IMR-90 (cell line): ENCODE measurements around the gene PCBP3.

ENCODE experiments used
- BHLHE40 ChIP-seq: fragments of 150-350 bp; IDR thresholded peaks from 2 replicates; pipeline ENCODE4 v1.6.1; 2016; ENCODE audit warnings: mild to moderate bottlenecking, low read depth, low read length
- CTCF ChIP-seq: conservative IDR thresholded peaks from 2 replicates; pipeline ENCODE4 v1.5.1; 2012; ENCODE audit warnings: mild to moderate bottlenecking, low read depth, low read length, improper control_type of control experiment
- MAFK ChIP-seq: IDR thresholded peaks from 2 replicates; pipeline ENCODE4 v1.6.1; 2012; ENCODE audit warnings: low read depth, low read length, improper control_type of control experiment
- POLR2A ChIP-seq: IDR thresholded peaks from 2 replicates; pipeline ENCODE4 v1.6.1; 2012; ENCODE audit warnings: mild to moderate bottlenecking, low read depth, low read length
- RAD21 ChIP-seq: IDR thresholded peaks from 2 replicates; pipeline ENCODE4 v1.6.1; 2012; ENCODE audit warnings: low read length, improper control_type of control experiment
- RFX5 ChIP-seq: IDR thresholded peaks from 2 replicates; pipeline ENCODE4 v1.8.0; 2012; ENCODE audit warnings: low read depth, mild to moderate bottlenecking, low read length, moderate library complexity

- no peak for TF ChIP-seq BHLHE40
- TF ChIP-seq CTCF: no peak
- no peak for TF ChIP-seq RAD21
- no peak for TF ChIP-seq MAFK
- no peak for TF ChIP-seq POLR2A
- TF ChIP-seq RFX5: no peak
These were observed 296.6 kb downstream of the PCBP3 start for GRCh38 chr21:45940091-45940490.
